ENCODE data around the gene SNAP23. TPM values are rescaled to one million over a fixed set of nuclear protein-coding genes. Genes with fewer than 3 reads are reported as not detected.

SNAP23 gene
- total and polyA plus RNA-seq, 2 donors (not counting 1 experiment from before 2014, with no cell fraction given) = 52.7 to 133 TPM

- Mint-ChIP-seq H3K9me3 (ENCODE audit: insufficient read depth) (no peaks in the 10 kb centered on the region), H3K4me3 (peak overlapping the region; percentile 81), H3K4me1 (peaks cover 41% of the 10 kb centered on the region), H3K27me3 (no peaks in the 10 kb centered on the region), H3K27ac (peak overlapping the region; percentile 39)
- Histone ChIP-seq H2AFZ (ENCODE audit: insufficient read depth, low read depth, low read length, poor library complexity, severe bottlenecking) (peak overlapping the region; percentile 100), H3K79me2 (ENCODE audit: control insufficient read depth, insufficient read depth, low read length) (peaks cover 71% of the 10 kb centered on the region), H3K4me1 (ENCODE audit: control insufficient read depth in 2 of 2, insufficient read depth in 2 of 2, low read length in 2 of 2) (peaks cover 20 to 26% of the 10 kb centered on the region in 2 donors), H3K27me3 (replicated peaks in 1 of 4; ENCODE audit: control extremely low read depth in 1 of 4, control insufficient read depth in 3 of 4, insufficient read depth in 4 of 4, low read length in 3 of 4) (no peaks in the 10 kb centered on the region), H3K9ac (ENCODE audit: low read length) (peak overlapping the region; percentile 22), H3K9me3 (ENCODE audit: control extremely low read depth in 1 of 3, control insufficient read depth in 2 of 3, insufficient read depth in 1 of 3, low read length in 2 of 3) (peaks cover 0 to 3% (median 0%) of the 10 kb centered on the region in 3 donors), H3K27ac (ENCODE audit: low read length in 2 of 2) (no peak overlapping the region), H3K36me3 (replicated peaks in 1 of 2; ENCODE audit: control extremely low read depth in 1 of 2, control insufficient read depth in 1 of 2, extremely low read depth in 1 of 2, insufficient read depth in 2 of 2, low read length in 1 of 2) (peaks cover 2 to 6% of the 10 kb centered on the region in 2 experiments), H3K4me2 (replicated peaks; ENCODE audit: low read depth, low read length, poor library complexity, severe bottlenecking) (peak overlapping the region; percentile 97), H4K20me1 (ENCODE audit: control insufficient read depth, insufficient read depth, low read length, poor library complexity, severe bottlenecking) (no peaks in the 10 kb centered on the region), H3K4me3 (ENCODE audit: control extremely low read depth in 1 of 5, extremely low read depth in 1 of 5, insufficient read depth in 1 of 5, low read depth in 2 of 5, low read length in 4 of 5) (peak overlapping the region in 4 of 5 experiments; percentile 99 to 100 (median 99))
- no peak for DNase-seq
- CTCF ChIA-PET = interaction anchor here (0.6 kb wide), 1 partner anchor 503 kb away, joined by 3 read pairs; no protein-coding TSS in a partner anchor
- WGBS (ENCODE audit: insufficient coverage) = 60% methylated on average over 7 of the region's 12 CpGs
- no peak for ATAC-seq (ENCODE audit: low read depth)
- intact Hi-C loops (cut with micrococcal nuclease) = loop anchor here (2.0 kb wide), 1 partner anchor 101 kb away; no protein-coding TSS in a partner anchor
- POLR2A ChIA-PET = interaction anchor here (0.7 to 2.1 kb wide), 2 partner anchors 25 to 277 kb away, joined by 3 to 9 read pairs; partner anchors contain the start of genes STARD9 and TMEM87A
- TF ChIP-seq CTCF (IDR thresholded peaks at IDR 0.05) (no peak), EZH2 (IDR thresholded peaks at IDR 0.05; ENCODE audit: borderline replicate concordance, insufficient read depth, low read depth, low read length, poor library complexity, severe bottlenecking) (no peak)
Measured at GRCh38 chr15:42549741-42550392, 54.4 kb downstream of the SNAP23 start.

GRCh38 chr15:42553554-42553953 is 58.1 kb downstream of the SNAP23 start:
- Histone ChIP-seq H4K20me1 (ENCODE audit: control insufficient read depth, insufficient read depth, low read length, poor library complexity, severe bottlenecking) (no peaks in the 10 kb centered on the region), H3K4me3 (ENCODE audit: control extremely low read depth in 1 of 5, extremely low read depth in 1 of 5, insufficient read depth in 1 of 5, low read depth in 2 of 5, low read length in 4 of 5) (no peak overlapping the region), H3K9me3 (ENCODE audit: control extremely low read depth in 1 of 3, control insufficient read depth in 2 of 3, insufficient read depth in 1 of 3, low read length in 2 of 3) (peaks cover 0 to 3% (median 0%) of the 10 kb centered on the region in 3 donors), H3K27ac (ENCODE audit: low read length in 2 of 2) (no peak overlapping the region), H3K27me3 (replicated peaks in 1 of 4; ENCODE audit: control extremely low read depth in 1 of 4, control insufficient read depth in 3 of 4, insufficient read depth in 4 of 4, low read length in 3 of 4) (no peaks in the 10 kb centered on the region), H3K36me3 (replicated peaks in 1 of 2; ENCODE audit: control extremely low read depth in 1 of 2, control insufficient read depth in 1 of 2, extremely low read depth in 1 of 2, insufficient read depth in 2 of 2, low read length in 1 of 2) (peaks cover 0 to 2% of the 10 kb centered on the region in 2 experiments), H2AFZ (ENCODE audit: insufficient read depth, low read depth, low read length, poor library complexity, severe bottlenecking) (no peak overlapping the region), H3K9ac (ENCODE audit: low read length) (no peak overlapping the region), H3K79me2 (ENCODE audit: control insufficient read depth, insufficient read depth, low read length) (peaks cover 68% of the 10 kb centered on the region), H3K4me2 (replicated peaks; ENCODE audit: low read depth, low read length, poor library complexity, severe bottlenecking) (no peak overlapping the region), H3K4me1 (ENCODE audit: control insufficient read depth in 2 of 2, insufficient read depth in 2 of 2, low read length in 2 of 2) (peaks cover 10 to 13% of the 10 kb centered on the region in 2 donors)
- intact Hi-C loops (cut with micrococcal nuclease) = no loop called here
- CTCF ChIA-PET = no interaction called here
- POLR2A ChIA-PET = no interaction called here
- no peaks in the 10 kb centered on the region for H3K27me3 Mint-ChIP-seq
- peaks cover 19% of the 10 kb centered on the region for H3K4me1 Mint-ChIP-seq
- DNase-seq (no peak), ATAC-seq (ENCODE audit: low read depth) (no peak)
- H3K9me3 Mint-ChIP-seq (ENCODE audit: insufficient read depth) = no peaks in the 10 kb centered on the region
- H3K27ac Mint-ChIP-seq = no peak overlapping the region
- no peak for TF ChIP-seq EZH2 (IDR thresholded peaks at IDR 0.05; ENCODE audit: borderline replicate concordance, insufficient read depth, low read depth, low read length, poor library complexity, severe bottlenecking)
- TF ChIP-seq CTCF (IDR thresholded peaks at IDR 0.05) = no peak
- no peak overlapping the region for H3K4me3 Mint-ChIP-seq
- WGBS (ENCODE audit: insufficient coverage) = no CpG with 5 or more reads among the region's 1 CpG

Measured in B cell (primary cell).